ENCODE results near the gene RNF220.
"Not testable (repeated sequence)": the region's sequence is repeated elsewhere in the genome, so short reads cannot be mapped to it uniquely, and the experiment has no call there.

The RNF220 gene

DNA sequence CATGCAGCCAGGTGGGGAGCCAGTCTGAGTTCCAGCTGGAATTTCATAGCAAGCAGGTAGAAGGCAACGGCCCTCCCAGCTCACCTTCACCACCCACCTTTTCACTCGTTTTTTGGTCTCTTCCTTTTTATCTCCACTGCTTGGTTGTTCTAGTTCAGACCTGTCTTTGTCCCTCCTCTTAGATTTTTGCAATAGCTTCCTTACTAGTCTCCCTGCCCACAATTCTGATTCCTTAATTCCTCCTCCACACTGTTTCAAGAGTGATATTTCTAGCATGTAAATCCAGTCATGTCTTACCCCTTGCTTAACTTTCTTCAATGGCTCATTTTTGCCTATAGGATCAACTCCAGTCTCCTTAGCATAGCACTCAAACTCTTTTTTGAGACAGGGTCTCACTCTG lies 149.7 kb downstream of the RNF220 start:
- no peak for DNase-seq

- no peak for DNase-seq
Observed at GRCh38 chr1:44557778-44558177, 152.7 kb downstream of the RNF220 start.

DNA sequence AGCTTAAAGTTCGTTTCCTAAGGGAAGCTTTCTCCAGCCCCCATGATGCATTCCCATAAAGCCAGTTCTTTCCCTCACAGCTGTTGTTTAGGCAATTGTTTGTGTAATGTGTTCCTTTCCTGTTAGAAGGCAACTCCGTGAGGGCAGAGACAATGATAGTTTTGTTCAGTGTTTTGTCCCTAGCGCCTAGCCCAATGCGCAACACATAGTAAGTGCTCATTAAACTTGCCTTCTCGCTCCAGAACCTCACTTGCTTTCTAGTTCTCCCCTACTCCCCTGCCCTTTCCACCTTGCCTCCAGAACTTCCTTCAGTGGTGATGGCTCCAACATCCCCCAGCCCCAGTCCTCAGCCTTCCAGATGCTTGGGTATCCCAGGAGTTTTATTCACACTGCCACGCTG lies 153.8 kb downstream of the RNF220 start:
- DNase-seq = no peak

GRCh38 chr1:44559330-44559729 lies 154.3 kb downstream of the RNF220 start:
- DNase-seq = no peak

DNA sequence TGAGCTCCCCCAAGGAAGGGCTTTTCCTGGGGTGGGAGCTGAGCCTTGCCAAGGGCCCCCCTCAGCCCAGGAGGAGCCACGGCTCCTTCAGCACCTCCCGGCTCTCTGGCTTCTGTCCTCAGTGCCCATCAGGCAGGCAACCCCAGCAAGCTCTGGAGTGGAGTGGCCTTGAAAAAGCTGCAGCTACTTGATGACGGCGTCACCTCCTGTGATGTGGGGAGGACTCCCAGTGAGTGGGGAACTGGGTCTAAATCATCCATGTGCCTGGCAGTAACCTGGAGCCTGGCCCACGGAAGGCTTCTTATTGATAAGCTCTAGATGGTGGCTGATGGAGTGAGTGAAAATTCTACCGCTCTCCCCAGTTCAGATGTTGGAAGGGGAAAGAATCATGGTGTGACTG lies 154.9 kb downstream of the RNF220 start:
- no peak for DNase-seq

GRCh38 chr1:44560696-44561095 lies 155.6 kb downstream of the RNF220 start:
- DNase-seq = not testable (repeated sequence)

GRCh38 chr1:44565259-44565750 lies 160.2 kb downstream of the RNF220 start:
- DNase-seq = no peak

- no peak for DNase-seq
Observed at GRCh38 chr1:44565833-44566232, 160.8 kb downstream of the RNF220 start.

DNA sequence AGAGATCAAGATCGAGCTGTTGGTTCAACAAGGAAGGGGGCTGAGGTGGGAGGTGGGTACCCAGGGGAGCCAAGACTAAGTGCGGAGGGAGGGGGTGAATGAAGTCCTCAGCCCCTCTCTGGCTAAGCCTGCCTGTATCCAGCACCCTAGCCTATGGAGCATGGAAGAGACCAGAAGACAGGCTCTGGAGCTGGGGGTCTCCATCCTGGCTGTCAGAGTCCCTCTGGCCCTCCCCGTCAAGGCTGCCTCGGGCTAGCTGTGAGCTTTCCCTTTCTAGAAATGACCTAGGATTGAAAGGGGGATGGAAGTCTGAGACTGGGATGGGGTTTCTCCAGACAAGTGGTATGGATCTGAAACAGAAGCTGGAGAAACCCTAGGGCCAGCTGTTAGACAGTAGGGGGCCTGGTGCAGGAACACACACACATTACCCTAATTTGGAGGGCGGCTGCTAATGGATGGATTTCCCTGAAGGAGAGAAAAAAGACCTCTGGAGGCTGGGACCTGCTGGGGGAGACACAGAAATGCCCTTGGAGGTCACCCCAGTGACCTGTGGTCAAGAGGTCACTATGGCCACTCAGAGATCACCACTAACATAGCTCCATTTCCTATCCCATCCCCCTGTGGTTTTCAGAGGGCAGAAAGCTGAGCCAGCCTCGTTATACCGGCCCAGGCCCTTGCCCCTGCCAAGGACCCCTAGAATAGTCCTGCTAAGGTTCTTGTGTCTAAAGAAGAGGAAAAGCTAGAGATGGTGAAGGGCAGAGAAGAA lies 161.4 kb downstream of the RNF220 start:
- DNase-seq = no peak

DNA sequence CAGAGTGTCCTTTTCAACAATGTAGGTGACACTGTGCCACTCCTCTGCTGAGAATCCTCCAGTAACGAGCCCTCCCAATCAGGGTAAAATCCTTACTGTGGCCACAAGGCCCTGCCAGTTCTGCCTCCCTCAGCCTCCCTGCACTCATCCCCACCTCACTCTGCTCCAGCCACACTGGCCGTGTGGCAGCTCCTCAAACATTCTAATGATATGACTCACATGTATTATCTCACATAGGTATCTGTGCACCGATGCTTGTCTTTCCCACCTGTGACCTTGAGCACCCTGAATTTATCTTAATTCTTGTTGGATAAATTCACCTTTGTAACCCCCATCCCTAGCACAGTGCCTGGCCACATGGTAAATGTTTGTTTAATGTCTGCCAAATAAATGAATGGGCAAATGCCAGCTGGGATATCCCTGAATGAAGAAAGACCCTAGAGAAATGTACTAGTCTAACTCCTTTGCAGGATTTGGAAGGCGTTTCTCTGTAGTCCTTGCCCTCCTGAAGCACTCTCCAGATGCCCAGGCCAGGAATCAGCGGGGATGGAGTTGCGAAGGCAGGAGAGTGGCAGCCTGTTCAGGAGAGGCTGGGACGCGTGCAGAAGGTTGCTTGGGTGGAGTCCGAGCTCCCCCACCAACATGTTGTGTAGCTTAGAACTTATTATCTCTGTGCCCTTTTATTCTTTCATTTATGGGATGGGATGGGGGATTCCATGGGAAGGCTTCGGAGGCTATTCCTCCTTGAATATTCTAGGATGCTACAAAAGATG lies 163.3 kb downstream of the RNF220 start:
- no peak for DNase-seq

- no peak for DNase-seq
Observed at GRCh38 chr1:44569491-44569890, 164.4 kb downstream of the RNF220 start.

DNA sequence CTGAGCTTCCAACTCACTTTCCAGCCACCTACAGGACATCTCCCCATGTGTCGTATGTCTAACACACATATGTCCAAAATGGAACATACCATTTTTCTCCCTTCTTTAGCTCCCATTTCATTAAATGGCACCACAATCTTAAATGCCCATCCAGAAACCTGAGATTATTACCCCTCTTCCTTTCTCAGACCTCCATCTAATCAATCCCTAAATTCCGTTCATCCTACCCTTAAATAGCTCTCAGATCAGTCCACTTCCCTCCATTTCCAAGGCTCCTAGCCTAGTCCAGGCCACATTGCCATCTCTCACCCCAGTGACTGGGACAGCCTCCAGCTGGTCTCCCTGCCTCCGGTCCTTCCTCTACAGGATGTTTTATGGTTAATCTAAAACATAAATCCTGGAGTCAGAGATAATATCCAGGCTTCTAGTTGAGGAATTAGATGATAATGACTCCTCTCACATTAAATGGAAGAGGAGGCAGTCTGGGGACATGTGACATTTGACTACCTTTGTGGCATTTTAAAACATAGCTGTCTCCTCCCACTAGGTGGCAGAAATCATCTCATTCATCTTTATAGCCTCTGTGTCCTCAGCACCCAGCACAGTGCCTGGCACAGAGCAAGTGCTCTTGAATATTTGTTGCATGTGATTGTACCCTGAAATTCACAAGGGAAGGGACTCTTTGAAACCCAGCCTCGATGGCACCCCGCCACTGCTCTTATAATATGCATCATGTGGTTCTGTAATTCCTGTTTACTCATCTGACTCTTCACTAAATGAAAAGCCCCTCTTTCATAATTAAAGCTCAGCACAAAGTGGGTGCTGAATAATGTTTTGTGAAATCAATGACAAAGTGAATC lies 166.9 kb downstream of the RNF220 start:
- peak; percentile 39 for DNase-seq

- DNase-seq = no peak
Observed at GRCh38 chr1:44572572-44572879, 167.5 kb downstream of the RNF220 start.

DNA sequence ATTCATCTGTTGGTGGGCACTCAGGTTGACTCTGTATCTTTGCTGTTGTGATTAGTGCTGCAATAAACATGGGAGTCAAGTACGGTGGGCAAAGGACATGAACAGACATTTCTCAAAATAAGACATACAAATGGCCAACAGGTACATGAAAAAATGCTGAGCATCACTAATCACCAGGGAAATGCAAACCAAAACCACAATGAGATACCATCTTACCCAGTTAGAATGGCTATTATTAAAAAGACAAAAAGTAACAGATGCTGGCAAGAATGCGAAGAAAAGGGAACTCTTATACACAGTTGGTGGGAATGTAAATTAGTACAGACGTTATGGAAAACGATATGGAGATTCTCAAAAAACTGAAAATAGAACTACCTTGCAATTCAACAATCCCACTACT lies 170.3 kb downstream of the RNF220 start:
- DNase-seq = no peak

DNA sequence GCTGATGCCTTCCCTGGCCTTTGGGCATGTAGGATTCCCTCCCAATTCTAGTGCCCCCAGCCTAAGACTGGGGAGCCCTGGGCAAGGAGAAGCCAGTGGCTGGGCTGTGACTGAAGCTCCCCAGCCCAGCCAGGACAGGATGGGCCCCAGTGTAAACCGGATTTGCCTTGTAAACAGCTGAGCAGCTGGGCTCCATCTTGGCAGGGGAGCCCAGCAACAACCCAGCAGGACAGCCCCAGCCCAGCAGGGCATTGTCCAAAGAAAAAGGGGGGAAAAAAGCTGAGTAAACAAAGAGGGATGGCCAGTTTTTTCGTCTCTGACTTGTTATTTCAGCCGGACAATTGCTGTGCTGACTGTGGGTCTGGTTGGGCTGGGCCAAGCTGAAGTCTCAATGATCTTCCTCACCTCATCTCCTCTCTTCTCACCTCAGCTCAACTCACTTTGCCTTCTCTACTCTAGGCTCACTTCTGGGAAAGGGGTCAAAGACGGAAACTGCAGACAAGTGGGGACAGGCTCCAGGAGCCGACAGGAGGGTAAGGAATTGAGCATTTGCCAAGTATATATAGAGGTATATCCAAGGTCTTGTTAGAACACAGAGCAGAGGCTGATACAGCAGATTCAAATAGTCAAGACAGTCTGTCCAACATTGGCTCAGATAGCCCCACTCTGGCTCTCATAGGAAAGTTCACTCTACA lies 171.5 kb downstream of the RNF220 start:
- peak; percentile 79 for DNase-seq

DNA sequence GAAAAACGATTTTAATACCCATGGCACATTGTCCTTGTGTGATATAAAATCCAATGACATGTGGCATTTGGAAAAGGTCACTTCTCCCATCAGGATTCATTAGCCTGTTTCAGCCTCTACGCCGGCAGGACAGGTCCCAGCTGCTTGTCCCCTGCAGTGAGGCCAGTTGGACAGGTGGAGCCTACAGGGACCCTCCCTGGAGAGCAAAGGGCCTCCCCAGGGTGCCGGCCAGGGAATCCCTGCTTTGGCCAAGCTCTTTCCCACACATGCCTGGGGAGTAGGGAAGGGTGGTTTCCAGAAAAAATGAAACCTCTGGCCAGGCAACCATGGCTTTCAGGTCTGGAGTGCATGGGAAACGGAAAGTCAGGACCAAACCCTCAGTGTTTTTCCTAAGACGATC lies 176.2 kb downstream of the RNF220 start:
- no peak for DNase-seq

GRCh38 chr1:44584167-44584566 lies 179.1 kb downstream of the RNF220 start:
- DNase-seq = no peak

DNA sequence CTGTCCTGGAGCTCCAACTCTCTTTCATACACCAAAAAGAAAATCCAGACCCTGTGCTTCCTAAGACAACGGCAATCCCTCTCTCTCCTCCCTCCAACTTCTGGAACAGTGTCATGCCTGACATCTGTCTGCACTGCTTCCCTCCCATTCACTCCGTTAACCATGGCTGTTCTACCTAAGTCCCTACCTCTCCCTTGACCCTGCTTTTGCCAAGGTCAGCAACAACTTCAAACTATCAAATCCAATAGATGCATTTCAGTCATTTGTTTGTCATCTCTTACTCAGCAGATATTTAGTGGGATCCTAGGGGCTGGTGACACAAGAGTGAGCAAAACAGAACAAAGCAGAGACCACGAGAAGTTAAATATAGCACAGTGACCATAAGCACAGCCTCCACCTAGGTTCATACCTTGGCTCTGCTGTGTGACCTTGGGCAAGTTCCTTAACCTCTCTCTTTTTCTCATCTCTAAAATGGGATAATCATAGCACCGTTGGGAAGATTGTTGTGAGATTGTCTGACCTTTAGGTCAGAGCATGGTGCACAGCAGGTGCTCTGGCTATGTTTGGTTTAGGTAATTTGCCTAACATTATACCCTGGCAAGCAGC lies 180.4 kb downstream of the RNF220 start:
- DNase-seq = no peak

GRCh38 chr1:44587796-44588460 lies 182.9 kb downstream of the RNF220 start:
- peak; percentile 70 for DNase-seq

GRCh38 chr1:44588551-44589210 lies 183.6 kb downstream of the RNF220 start:
- no peak for DNase-seq

DNA sequence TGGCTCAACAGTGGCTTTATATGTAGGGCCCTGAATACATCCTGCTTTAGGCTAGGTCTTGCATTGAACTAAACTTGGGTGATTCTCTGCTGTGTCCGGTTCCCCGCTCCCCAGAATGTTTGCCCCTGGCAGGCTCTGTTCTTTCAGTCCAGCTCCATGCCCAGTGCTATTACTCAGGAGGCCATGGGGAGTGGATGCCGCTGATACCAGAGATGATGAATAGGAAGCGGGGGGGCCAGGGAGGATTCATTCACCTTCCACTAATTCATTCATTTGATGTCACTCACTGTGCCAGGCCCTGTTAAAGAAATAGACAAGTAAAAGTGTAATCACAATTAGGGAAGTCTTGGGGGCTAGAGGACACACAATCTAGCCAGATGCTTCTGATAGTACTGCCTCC lies 185.4 kb downstream of the RNF220 start:
- DNase-seq = no peak

All from midbrain (tissue), 1 donor.